ENCODE data around the gene CASP12. TPM values are rescaled to one million over a fixed set of nuclear protein-coding genes. Genes with fewer than 3 reads are reported as not detected.

The CASP12 gene
- not detected in 2 replicates for total RNA-seq

DNA sequence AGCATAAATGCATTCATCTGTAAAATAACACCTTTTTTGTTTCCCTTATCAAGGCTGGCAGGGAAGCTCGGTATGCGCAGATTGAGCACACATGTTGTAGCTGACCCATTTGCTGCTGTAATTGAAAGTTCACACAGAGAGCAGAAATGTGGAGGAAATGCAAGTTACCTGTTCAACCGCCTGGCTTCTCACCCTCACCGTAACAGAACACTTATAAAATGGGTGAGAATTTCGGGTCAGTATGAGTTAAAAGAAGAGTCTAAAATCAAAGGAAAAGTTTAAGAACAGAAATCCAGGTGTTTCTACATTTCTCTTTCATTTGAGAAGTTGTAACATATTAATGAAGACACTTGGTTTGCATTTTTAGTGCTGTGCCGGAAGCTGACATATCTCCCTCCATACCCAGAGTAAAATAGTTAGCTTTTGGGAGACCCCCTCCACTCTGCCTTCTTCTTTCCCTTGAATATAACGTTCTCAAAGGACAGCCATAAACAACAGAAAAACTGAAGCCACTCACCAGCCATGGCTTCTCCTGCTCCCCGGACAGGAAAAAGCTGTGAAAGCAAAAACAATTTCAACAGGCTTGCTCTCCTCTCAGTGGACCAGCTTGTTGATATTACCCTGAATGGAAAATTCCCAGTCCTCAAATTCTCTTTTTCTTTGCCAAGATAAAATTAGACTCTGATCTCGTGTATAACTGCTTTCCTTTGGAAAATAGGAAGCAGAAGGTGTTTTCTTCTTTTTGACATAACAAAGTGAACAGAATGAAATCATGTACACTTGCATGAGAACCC is at the start of gene CASP12:
TSS of gene CASP12 (minus strand) at position 570 of the 794 bp plus-strand sequence.
- intact Hi-C loops (cut with micrococcal nuclease): loop anchor here (1.0 kb wide), 2 partner anchors 10 to 21 kb away; no protein-coding TSS in a partner anchor

DNA sequence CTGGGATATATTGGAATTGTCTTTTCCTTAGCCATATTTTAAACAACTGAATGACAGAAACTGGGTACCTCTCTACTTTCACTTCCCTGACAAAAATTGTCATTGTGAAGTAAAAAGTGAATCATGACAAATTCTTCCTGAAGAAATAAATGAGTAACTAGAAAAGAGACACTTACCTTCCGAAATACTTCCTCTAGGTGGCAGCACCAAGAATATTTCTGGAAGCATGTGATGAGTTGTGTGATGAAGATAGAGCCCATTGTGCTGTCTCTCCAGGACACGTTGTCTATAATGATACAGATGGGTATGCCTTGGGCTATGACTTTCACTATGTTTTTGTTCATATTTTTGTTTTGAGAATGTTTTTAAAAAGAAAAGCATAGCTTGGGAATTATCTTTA is 48.6 kb upstream of the CASP12 start:
- intact Hi-C loops (cut with micrococcal nuclease): loop anchor here (1.0 to 2.0 kb wide), 3 partner anchors 9 to 338 kb away; no protein-coding TSS in a partner anchor

DNA sequence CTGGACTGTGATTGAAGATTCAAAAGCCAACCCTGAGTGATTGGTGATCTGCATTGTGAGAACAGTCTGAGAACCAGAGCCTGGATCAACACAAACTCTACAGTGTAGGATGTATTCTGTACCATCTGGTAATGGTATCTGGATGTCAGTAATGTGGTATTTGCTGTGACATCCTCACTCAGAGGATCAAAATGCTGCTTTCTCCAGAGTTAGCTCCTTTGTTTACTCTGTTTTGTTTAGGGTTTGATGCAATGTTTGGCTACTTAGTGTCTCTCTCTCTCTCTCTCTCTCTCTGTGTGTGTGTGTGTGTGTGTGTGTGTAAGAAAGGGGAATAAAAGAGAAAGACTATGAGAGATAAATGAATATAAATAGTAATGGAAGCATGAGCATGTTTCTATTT is 45.8 kb upstream of the CASP12 start:
- intact Hi-C loops (cut with micrococcal nuclease): no loop called here

DNA sequence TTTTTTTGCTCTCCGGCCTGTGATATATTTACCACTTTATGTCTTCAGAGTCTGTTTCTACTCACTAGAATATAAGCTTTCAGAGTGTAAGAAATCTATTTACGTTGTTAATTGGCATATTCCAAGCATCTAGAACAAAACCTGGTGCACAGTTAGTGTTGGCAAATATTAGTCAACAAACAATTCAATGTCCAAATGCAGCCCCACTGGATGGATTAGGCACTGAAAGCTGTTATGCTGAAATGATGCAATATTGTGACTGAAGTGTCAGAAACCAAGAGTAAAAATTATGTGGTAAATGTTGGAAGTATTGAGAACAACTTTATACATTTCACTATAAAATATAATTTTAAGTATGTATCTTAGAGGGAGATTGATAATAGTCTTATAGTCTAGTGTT is 45.3 kb upstream of the CASP12 start:
- intact Hi-C loops (cut with micrococcal nuclease): no loop called here

DNA sequence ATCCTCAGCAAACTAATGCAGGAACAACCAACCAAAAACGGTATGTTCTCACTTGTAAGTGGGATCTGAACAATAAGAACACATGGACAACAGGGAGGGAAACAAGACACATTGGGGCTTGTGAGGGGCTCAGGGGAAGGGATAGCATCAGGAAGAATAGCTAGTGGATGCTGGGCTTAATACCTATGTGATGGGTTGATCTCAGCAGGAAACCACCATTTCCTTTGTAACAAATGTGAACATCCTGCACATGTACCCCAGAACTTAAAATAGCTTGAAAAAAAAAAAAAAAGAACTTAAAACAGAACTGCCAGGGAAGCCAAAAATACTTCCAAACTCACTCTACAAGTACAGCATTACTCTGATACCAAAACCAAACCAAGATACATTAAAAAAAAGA is 36.3 kb upstream of the CASP12 start:
- intact Hi-C loops (cut with micrococcal nuclease): loop anchor here (1.0 kb wide), 1 partner anchor 16 kb away; no protein-coding TSS in a partner anchor

DNA sequence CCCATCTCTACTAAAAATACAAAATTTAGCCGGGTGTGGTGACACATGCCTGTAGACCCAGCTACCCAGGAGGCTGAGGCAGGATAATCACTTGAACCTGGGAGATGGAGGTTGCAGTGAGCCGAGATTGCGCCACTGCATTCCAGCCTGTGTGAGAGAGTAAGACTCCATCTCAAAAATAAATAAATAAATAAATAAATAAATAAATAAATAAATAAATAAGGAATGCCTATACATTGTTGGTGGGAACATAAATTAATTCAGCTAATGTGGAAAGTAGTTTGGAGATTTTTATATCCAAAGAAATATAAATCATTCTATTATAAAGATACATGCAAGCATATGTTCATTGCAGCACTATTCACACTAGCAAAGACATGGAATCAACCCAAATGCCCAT is 35.8 kb upstream of the CASP12 start:
- intact Hi-C loops (cut with micrococcal nuclease): loop anchor here (1.0 kb wide), 1 partner anchor 16 kb away; no protein-coding TSS in a partner anchor

DNA sequence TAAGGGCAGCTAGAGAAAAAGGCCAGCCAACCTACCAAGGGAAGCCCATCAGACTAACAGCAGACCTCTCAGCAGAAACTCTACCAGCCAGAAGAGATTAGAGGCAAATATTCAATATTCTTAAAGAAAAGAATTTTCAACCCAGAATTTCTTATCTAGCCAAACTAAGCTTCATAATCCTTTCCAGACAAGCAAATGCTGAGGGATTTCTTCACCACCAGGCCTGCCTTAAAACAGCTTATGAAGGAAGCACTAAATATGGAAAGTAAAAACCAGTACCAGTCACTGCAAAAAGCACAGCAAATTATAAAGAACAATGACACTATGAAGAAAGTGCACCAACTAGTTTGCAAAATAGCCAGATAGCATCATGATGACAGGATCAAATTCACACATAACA is 30.6 kb upstream of the CASP12 start:
- intact Hi-C loops (cut with micrococcal nuclease): no loop called here

DNA sequence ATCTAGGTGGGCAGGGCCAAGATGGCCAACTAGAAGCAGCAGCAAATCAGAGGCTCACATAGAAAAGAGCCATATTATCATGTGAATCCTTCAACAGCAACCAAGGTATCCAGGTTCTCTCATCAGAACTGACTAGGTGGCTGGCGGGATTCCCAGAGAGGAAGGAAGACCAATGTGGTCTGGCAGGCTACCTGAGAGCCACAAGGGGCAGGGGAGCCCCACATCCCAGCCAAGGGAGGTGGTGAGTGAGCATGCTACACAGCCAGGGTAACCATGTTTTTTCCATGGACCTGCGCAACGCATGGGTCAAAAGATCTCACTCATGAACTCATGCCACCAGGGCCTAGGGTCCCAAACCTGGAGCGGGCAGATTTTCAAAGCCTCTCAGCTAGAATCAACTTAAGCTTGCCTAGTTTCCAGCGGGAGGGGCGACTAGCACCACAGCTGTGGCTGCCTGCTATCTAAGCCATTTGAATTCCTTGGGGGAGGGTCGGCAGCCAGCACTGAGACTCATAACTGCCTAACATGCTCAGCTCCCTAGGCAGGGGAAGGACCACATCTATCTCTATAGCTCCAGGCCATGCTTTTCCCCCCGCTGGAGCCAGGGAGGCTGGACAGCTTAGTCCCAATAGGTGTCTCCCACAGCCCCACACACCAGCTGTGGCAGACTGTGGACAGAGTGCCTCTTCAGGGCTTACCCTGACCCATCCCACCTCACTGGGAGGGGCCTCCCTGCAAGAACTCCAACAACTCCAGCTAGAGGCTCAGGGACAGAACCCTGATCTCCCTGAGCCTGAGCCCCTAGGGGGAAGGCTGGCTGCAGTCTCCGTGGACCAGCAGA is 28.7 kb upstream of the CASP12 start:
- intact Hi-C loops (cut with micrococcal nuclease): no loop called here

DNA sequence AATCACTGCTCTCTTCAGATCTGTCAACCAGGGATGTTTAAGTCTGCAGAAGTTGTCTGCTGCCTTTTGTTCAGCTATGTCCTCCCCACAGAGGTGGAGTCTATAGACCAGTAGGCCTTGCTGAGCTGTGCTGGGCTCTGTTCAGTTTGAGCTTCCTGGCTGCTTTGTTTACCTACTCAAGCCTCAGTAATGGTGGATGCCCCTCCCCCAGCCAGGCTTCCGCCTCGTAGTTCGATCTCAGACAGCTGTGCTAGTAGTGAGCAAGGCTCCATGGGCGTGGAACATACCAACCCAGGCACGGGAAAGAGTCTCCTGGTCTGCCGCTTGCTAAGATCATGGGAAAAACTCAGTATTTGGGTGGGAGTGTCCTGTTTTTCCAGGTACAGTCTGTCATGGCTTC is 27.6 kb upstream of the CASP12 start:
- intact Hi-C loops (cut with micrococcal nuclease): no loop called here

DNA sequence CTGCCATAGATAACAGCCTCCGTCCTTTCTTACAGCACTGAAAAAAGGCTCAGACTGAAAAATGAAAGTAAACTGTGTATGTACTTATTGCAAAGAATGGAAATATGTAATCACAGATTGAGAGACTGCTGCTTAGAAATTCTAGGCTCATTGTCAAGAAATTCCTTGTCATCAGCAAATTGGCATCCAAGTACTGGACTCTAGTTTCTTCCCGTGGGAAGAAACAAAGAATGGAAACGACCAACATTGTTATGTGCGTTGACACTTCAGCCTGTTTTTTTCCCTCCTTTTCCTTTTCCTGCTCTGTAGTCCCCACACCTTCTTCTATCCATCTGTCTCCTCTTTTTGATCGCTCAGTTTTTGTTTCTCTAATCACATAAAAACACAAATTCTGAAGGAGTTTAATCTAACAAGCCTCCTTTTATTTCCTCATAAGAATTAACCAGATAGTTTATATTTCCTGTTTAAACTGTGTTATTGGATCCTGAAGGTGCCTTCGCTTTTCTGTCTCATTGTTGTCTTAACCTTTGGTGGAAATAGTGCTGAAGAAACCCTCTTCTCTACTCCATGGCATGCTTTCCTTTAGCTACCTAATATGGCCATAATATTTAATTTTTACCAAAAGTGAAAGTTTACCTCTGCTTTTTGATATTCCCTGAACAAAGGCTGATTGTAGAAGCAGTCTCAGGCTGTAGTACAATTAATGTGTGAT is 20.0 kb upstream of the CASP12 start:
- intact Hi-C loops (cut with micrococcal nuclease): loop anchor here (1.0 kb wide), 6 partner anchors 10 to 309 kb away; partner anchors contain the start of gene CASP4

DNA sequence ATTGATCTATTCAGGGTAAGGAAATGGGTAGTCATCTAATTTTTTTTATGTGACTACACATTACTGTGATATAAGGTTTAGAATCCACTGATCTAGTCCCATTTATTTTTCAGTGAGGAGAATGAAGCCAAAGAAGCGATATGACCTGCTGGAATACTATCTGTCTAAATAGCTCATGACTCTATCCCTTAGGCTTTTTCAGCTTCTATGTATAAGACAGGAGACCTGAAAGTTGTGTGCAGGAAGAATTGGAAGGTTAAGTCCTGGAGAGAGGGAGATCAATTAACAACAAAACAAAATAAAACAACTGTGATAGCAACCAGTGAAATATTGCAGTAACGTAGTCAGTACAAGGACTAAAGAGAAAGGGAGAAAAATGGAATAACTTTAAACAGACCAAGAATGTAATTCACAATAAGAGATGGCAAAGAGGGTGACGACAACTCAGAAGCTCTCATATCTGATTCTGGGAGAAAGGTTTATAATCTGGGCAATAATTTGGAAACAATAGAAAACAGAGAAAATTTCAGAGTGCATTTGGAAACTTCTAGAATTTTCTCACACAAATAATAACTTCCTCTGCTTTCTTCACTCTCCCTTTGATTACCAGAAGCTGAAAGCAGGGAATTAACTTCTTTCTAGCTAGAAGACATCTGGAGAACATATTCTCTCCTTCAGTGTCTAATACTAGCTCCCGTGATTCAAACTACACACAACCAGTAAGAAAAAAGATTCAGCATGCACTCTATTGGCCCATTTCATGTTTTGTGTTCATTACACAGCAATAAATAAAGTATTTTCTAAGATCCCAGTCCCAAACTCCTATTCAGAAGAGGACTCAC is 19.2 kb upstream of the CASP12 start:
- intact Hi-C loops (cut with micrococcal nuclease): loop anchor here (1.0 to 2.0 kb wide), 7 partner anchors 9 to 308 kb away; partner anchors contain the start of gene CASP4

DNA sequence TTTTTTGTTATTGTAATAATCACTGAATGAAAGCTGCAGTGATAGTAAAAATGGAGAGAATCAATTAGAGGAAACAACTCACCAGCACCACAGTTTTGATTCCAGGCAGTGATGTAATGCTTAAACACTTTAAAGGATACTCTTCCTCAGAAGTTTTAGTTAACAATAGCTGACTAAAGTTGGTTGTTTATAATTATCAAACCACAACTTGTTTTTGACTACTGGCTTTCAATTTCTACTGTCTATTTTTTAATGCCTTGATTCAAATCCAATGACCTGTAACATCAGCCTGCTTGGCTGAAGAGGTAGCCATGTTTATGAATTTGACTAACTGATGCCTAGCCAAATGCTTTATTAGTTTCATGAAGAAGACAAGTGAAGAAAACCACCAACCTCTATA is 18.2 kb upstream of the CASP12 start:
- intact Hi-C loops (cut with micrococcal nuclease): loop anchor here (2.0 kb wide), 1 partner anchor 210 kb away; no protein-coding TSS in a partner anchor

DNA sequence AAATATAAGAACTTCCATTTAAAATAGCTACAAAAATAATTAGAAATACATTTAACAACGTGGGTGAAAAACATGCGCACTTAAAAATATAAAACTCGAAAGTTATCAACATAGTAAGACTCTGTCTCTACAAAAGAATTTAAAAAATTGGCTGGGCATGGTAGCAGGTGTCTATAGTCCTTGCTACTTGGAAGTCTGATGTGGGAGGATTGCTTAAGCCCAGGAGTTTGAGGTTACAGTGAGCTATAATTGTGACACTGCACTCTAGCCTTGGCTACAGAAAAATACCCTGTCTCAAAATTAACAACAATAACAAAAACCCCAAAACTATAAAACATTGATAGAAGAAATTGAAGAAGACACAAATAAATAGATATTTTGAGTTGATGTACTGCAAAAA is 13.8 kb upstream of the CASP12 start:
- intact Hi-C loops (cut with micrococcal nuclease): no loop called here

DNA sequence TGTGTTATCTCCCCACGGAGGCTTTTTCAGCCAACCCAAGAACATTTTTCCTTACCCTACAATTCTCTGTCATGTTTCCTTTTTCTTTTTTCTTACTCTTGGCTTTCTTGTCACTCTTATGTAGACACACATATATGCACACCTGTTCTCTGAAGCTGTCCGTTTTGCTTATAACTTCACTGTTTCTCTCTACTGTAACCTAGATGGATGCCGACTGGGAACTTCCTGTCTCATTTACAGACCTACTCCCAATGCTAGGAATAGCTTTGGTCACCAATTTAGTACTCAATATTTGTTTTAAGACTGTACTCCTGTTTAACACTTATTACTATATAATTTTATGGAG is 9.9 kb upstream of the CASP12 start:
- intact Hi-C loops (cut with micrococcal nuclease): loop anchor here (1.0 kb wide), 2 partner anchors 10 kb away; partner anchors contain the start of gene CASP12

DNA sequence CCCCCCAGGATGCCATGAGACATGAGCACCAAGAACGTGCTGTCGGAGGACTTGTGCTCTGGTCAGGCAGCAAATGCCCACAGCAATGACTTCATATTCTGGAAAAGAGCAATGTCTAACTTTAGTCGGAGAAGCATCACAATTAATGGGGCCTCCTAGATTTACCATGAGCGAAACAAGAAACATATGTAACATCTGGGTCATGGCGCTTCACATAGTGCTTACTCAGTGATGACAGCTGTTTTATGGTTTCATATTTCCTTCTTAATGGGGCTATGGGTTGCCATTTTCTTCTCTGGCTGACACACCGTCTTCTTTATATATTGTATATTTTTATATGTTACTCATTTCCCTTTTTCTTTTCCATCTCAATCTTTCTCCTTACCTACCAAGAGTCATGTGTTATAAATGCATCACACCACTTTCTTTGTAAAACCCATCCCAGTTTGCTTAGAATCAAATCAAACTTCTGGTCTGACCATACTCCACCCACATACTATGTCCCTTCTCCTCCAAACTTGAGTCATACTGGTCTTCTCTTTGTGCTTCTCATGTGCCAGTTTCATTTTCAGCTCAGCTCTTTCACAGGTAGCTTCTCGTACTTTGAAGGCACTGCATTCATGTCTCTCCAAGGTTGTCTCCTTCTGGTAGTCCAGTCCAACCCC is 9.4 kb upstream of the CASP12 start:
- intact Hi-C loops (cut with micrococcal nuclease): loop anchor here (1.0 kb wide), 2 partner anchors 9 to 11 kb away; partner anchors contain the start of gene CASP12

DNA sequence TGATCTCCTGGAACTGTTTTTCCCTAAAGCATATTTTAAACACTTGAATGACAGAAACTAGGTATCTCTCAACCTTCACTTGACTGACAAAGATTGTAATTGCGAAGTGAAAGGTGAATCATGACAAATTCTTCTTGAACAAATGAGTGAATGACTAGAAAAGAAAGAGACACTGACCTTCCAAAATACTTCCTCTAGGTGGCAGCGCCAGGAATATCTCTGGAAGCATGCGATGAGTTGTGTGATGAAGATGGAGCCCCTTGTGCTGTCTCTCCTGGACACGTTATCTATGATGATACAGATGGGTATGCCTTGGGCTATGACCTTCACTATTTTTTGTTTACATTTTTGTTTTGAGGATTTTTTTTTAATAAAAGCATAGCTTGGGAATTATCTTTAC is 7.0 kb upstream of the CASP12 start:
- intact Hi-C loops (cut with micrococcal nuclease): no loop called here

DNA sequence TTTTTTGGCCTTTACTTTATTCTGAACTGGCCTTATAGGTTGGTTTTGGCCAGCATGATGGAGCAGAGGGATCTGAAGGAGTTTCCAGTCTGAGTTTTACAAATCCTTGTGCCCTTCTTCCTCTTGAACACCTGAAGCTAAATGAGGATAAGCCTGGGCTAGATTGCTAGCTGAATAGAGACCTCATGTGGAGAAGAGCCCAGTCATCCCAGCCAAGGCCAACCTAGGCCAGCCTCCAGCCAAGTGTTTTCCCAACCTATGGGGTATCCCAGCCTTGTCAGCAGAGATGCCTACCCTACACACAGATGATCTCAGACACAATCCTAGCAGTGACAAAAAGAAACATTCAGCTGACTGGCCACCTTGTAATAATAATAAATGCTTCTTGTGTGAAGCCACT is 966 bp upstream of the CASP12 start:
- intact Hi-C loops (cut with micrococcal nuclease): no loop called here

DNA sequence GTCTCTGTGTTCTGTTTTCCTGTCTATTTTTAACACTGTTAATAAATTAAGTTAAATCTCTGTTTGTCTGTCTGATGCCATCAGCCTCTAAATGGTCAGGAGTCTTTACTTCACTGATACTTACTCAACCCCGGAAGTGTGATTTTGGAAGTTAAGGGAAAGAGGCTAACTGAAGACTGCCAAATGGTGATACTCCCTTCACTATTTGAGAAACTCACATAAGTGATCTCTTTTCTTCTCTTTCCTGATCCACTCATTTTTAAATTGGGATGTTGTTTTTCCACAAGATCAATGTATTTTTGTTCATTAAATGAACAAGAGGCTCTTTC is 389 bp upstream of the CASP12 start:
- intact Hi-C loops (cut with micrococcal nuclease): loop anchor here (1.0 kb wide), 2 partner anchors 10 to 21 kb away; no protein-coding TSS in a partner anchor

DNA sequence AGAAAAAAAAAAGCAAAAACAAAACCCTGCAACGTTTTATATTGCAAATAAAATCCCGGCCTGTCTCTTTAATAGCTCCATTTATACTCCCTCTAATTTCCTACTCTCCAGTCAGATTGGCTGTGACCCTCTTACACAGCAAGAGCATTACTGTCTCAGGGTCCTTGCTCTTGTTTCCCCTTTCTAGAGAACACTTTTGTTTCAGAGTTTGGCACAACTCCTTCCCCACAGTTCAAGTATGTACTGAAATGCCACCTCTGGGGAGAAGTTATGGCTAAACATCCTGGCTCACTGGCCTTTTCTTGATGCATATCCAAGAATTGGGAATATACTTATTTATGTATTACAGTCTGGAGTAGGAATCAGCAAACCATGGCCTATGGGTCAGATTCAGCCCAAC is 2.6 kb downstream of the CASP12 start:
- intact Hi-C loops (cut with micrococcal nuclease): no loop called here

DNA sequence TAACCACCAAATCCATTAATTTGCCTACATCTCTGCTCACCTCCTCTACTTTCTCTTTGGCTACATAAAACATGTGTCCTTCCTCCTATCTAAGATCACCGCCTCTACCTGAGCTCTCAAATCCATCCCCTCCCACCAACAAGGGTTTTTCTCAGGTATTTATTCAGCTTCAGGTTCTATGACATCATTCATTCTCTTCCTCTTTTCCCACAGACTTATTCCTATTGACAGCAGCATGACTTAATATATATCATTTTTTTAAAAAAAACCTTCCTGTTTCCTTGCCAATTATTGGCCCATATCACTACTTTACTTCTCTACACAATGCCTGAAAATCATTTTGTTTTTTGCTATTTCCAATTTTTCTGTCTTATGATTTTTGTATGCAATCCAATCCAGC is 4.4 kb downstream of the CASP12 start:
- intact Hi-C loops (cut with micrococcal nuclease): no loop called here
